SJSA1 (cell line): ENCODE data around the gene TAS2R31. TPM values are rescaled to one million over a fixed set of nuclear protein-coding genes. Genes with fewer than 3 reads are reported as not detected.
"Not testable (repeated sequence)": the region's sequence is repeated elsewhere in the genome, so short reads cannot be mapped to it uniquely, and the experiment has no call there.

Source experiments
- DNase-seq, 2 experiments: peaks; one replicate each; pipeline ENCODE4 v3.0.0-alpha.2; 2015 to 2020; ENCODE audit warnings: low spot score in 2 of 2, low read depth in 1 of 2
- H3K27ac ChIP-seq: fragments of 250-450 bp; sonication (Bioruptor Pico); 2 replicates; pipeline ENCODE4 v1.5.1; 2020; ENCODE audit warnings: mild to moderate bottlenecking, moderate library complexity
- H3K27me3 ChIP-seq: fragments of 250-450 bp; sonication (Bioruptor Pico); replicated peaks from 2 replicates; pipeline ENCODE4 v1.5.1; 2020; ENCODE audit warnings: mild to moderate bottlenecking, moderate library complexity
- H3K36me3 ChIP-seq: fragments of 250-450 bp; sonication (Bioruptor Pico); 2 replicates; pipeline ENCODE4 v1.5.1; 2020; ENCODE audit warnings: mild to moderate bottlenecking
- H3K4me1 ChIP-seq: fragments of 250-450 bp; sonication (Bioruptor Pico); replicated peaks from 2 replicates; pipeline ENCODE4 v1.6.1; 2021; ENCODE audit warnings: mild to moderate bottlenecking
- H3K4me3 ChIP-seq: fragments of 250-450 bp; sonication (Bioruptor Pico); 2 replicates; pipeline ENCODE4 v1.5.1; 2020; ENCODE audit warnings: mild to moderate bottlenecking
- H3K9me3 ChIP-seq: fragments of 250-450 bp; sonication (Bioruptor Pico); replicated peaks from 2 replicates; pipeline ENCODE4 v1.5.1; 2020; ENCODE audit warnings: mild to moderate bottlenecking
- total RNA-seq: library from RNA; depleted of rRNA; stranded (reverse); fragments of >200 nt; shearing (Covaris generic); gene quantifications from 2 replicates; pipeline ENCODE4 v1.2.3, GENCODE V29; 2014

TAS2R31 gene
- total RNA-seq, 1 experiment from 2014 or later = 1.5 TPM

- Histone ChIP-seq H3K4me1 (no peaks in the 10 kb centered on the region), H3K27me3 (no peaks in the 10 kb centered on the region), H3K9me3 (no peaks in the 10 kb centered on the region), H3K27ac (no peak overlapping the region), H3K36me3 (peaks cover 3% of the 10 kb centered on the region; the same call in 1 of the 2 replicates), H3K4me3 (no peak overlapping the region)
- no peak for DNase-seq
Measured at GRCh38 chr12:11039171-11039570, 8.0 kb upstream of the TAS2R31 start.

GRCh38 chr12:11033959-11034358 lies 2.8 kb upstream of the TAS2R31 start:
- H3K36me3 ChIP-seq, H3K9me3 ChIP-seq, H3K27ac ChIP-seq, H3K27me3 ChIP-seq, DNase-seq, H3K4me1 ChIP-seq, H3K4me3 ChIP-seq: not testable (repeated sequence)

GRCh38 chr12:11026118-11026517 lies 5.1 kb downstream of the TAS2R31 start:
- DNase-seq = no peak

GRCh38 chr12:11023387-11023786 lies 7.8 kb downstream of the TAS2R31 start:
- Histone ChIP-seq H3K36me3 (no peaks in the 10 kb centered on the region), H3K9me3 (no peaks in the 10 kb centered on the region), H3K27me3 (no peaks in the 10 kb centered on the region), H3K4me1 (no peaks in the 10 kb centered on the region), H3K4me3 (no peak overlapping the region), H3K27ac (no peak overlapping the region)
- no peak for DNase-seq

More at GRCh38 chr12:11026118-11026517, 5.1 kb downstream of the TAS2R31 start:
- H3K4me3 ChIP-seq = no peak overlapping the region
- H3K27me3 ChIP-seq = no peaks in the 10 kb centered on the region
- H3K4me1 ChIP-seq = no peaks in the 10 kb centered on the region
- H3K27ac ChIP-seq = no peak overlapping the region
- H3K36me3 ChIP-seq = no peaks in the 10 kb centered on the region
- no peaks in the 10 kb centered on the region for H3K9me3 ChIP-seq

GRCh38 chr12:11022520-11022919 lies 8.7 kb downstream of the TAS2R31 start, which contains the start of gene TAS2R19:
TSS of gene TAS2R19 (minus strand) at chr12:11022620. CDS start at chr12:11022571, 49 bp downstream.
- Histone ChIP-seq H3K27ac (no peak within 1 kb of the TSS), H3K27me3 (no peaks in the 10 kb centered on the region), H3K4me3 (no peak within 1 kb of the TSS), H3K9me3 (no peaks in the 10 kb centered on the region), H3K36me3 (no peaks in the 10 kb centered on the region), H3K4me1 (no peaks in the 10 kb centered on the region)
- DNase-seq = no peak

- 0 out of 2 replicates have a peak, but pooled peaks cover 3% of the 10 kb centered on the region for H3K36me3 ChIP-seq
- no peak overlapping the region for H3K27ac ChIP-seq
- no peaks in the 10 kb centered on the region for H3K9me3 ChIP-seq
- no peaks in the 10 kb centered on the region for H3K4me1 ChIP-seq
- H3K4me3 ChIP-seq = no peak overlapping the region
- H3K27me3 ChIP-seq = no peaks in the 10 kb centered on the region
- DNase-seq = no peak
Measured at GRCh38 chr12:11016937-11017336, 14.3 kb downstream of the TAS2R31 start.

GRCh38 chr12:11015775-11016430 lies 15.3 kb downstream of the TAS2R31 start:
- no peak overlapping the region for H3K4me3 ChIP-seq
- H3K9me3 ChIP-seq = no peaks in the 10 kb centered on the region
- H3K27me3 ChIP-seq = no peaks in the 10 kb centered on the region
- no peak overlapping the region for H3K27ac ChIP-seq
- H3K36me3 ChIP-seq = 0 out of 2 replicates have a peak, but pooled peaks cover 3% of the 10 kb centered on the region
- no peaks in the 10 kb centered on the region for H3K4me1 ChIP-seq
- DNase-seq = no peak

- DNase-seq = no peak
- no peak overlapping the region for H3K4me3 ChIP-seq
- no peaks in the 10 kb centered on the region for H3K9me3 ChIP-seq
Measured at GRCh38 chr12:11014234-11014633, 17.0 kb downstream of the TAS2R31 start.

GRCh38 chr12:11007608-11008007 lies 23.6 kb downstream of the TAS2R31 start:
- no peak for DNase-seq
- no peaks in the 10 kb centered on the region for H3K27me3 ChIP-seq
- H3K4me1 ChIP-seq = no peaks in the 10 kb centered on the region
- H3K27ac ChIP-seq = no peak overlapping the region
- no peaks in the 10 kb centered on the region for H3K9me3 ChIP-seq
- H3K36me3 ChIP-seq = no peaks in the 10 kb centered on the region
- H3K4me3 ChIP-seq = no peak overlapping the region

More at GRCh38 chr12:11014234-11014633, 17.0 kb downstream of the TAS2R31 start:
- H3K36me3 ChIP-seq = 0 out of 2 replicates have a peak, but pooled peaks cover 3% of the 10 kb centered on the region
- H3K4me1 ChIP-seq = no peaks in the 10 kb centered on the region
- no peaks in the 10 kb centered on the region for H3K27me3 ChIP-seq
- H3K27ac ChIP-seq = no peak overlapping the region

- H3K36me3 ChIP-seq = no peaks in the 10 kb centered on the region; the same call in 1 of the 2 replicates
- H3K4me3 ChIP-seq = no peak within 1 kb of the TSS
- H3K27ac ChIP-seq = no peak within 1 kb of the TSS
- no peaks in the 10 kb centered on the region for H3K27me3 ChIP-seq
- H3K9me3 ChIP-seq = no peaks in the 10 kb centered on the region
- DNase-seq = no peak
- no peaks in the 10 kb centered on the region for H3K4me1 ChIP-seq
Measured at GRCh38 chr12:10998204-10998603, 33.0 kb downstream of the TAS2R31 start, which contains the start of gene TAS2R20. TSS of gene TAS2R20 (minus strand) at chr12:10998304. CDS start at chr12:10997875, 429 bp downstream.

GRCh38 chr12:10994307-10994706 lies 36.9 kb downstream of the TAS2R31 start:
- H3K9me3 ChIP-seq = peaks cover 3% of the 10 kb centered on the region; the same call in 1 of the 2 replicates
- no peaks in the 10 kb centered on the region for H3K27me3 ChIP-seq
- no peaks in the 10 kb centered on the region for H3K4me1 ChIP-seq
- no peak for DNase-seq
- no peak overlapping the region for H3K4me3 ChIP-seq
- no peaks in the 10 kb centered on the region; the same call in 1 of the 2 replicates for H3K36me3 ChIP-seq
- no peak overlapping the region for H3K27ac ChIP-seq

- no peak for DNase-seq
- H3K27ac ChIP-seq = no peak overlapping the region
- peaks cover 3% of the 10 kb centered on the region; the same call in 1 of the 2 replicates for H3K9me3 ChIP-seq
- no peaks in the 10 kb centered on the region for H3K4me1 ChIP-seq
- H3K4me3 ChIP-seq = no peak overlapping the region
- no peaks in the 10 kb centered on the region for H3K27me3 ChIP-seq
- no peaks in the 10 kb centered on the region; the same call in 1 of the 2 replicates for H3K36me3 ChIP-seq
Measured at GRCh38 chr12:10989107-10989506, 42.1 kb downstream of the TAS2R31 start.

GRCh38 chr12:10986812-10987211 lies 44.4 kb downstream of the TAS2R31 start, which contains the start of gene TAS2R50:
TSS of gene TAS2R50 (minus strand) at chr12:10986912. CDS start at chr12:10986860, 52 bp downstream.
- Histone ChIP-seq H3K36me3 (no peaks in the 10 kb centered on the region), H3K4me1 (no peaks in the 10 kb centered on the region), H3K27me3 (no peaks in the 10 kb centered on the region), H3K9me3 (peaks cover 3% of the 10 kb centered on the region; the same call in 1 of the 2 replicates), H3K27ac (no peak within 1 kb of the TSS), H3K4me3 (no peak within 1 kb of the TSS)
- DNase-seq = no peak

GRCh38 chr12:10982244-10982643 lies 49.0 kb downstream of the TAS2R31 start:
- H3K9me3 ChIP-seq = no peaks in the 10 kb centered on the region
- H3K4me3 ChIP-seq = no peak overlapping the region
- no peaks in the 10 kb centered on the region for H3K27me3 ChIP-seq
- DNase-seq = no peak
- H3K4me1 ChIP-seq = no peaks in the 10 kb centered on the region
- H3K27ac ChIP-seq = no peak overlapping the region
- H3K36me3 ChIP-seq = no peaks in the 10 kb centered on the region
